ENCODE data around the gene L3MBTL4.
"Not testable (repeated sequence)": the region's sequence is repeated elsewhere in the genome, so short reads cannot be mapped to it uniquely, and the experiment has no call there.

Gene L3MBTL4

DNA sequence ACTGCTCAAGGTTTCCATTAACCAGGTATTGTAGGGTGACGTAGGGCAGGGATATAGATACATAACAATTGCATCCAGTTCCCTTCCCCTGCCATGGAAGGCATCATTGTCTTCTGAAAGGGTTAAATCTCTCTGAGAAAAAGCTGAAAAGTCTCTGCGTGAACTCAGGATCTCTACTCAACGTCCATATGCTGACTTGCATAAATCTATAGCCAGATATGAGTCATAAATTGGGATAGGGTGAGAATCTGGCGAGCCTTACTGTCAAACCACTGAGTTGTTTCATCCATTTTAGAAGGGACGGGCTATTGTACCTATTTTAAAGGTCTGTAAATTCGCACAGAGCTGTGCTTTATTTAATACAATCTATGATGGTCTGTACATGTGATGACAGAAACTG is 258.3 kb downstream of the L3MBTL4 start:
- DNase-seq (ENCODE audit: low spot score) = no peak
- TF ChIP-seq, protein P1, sequence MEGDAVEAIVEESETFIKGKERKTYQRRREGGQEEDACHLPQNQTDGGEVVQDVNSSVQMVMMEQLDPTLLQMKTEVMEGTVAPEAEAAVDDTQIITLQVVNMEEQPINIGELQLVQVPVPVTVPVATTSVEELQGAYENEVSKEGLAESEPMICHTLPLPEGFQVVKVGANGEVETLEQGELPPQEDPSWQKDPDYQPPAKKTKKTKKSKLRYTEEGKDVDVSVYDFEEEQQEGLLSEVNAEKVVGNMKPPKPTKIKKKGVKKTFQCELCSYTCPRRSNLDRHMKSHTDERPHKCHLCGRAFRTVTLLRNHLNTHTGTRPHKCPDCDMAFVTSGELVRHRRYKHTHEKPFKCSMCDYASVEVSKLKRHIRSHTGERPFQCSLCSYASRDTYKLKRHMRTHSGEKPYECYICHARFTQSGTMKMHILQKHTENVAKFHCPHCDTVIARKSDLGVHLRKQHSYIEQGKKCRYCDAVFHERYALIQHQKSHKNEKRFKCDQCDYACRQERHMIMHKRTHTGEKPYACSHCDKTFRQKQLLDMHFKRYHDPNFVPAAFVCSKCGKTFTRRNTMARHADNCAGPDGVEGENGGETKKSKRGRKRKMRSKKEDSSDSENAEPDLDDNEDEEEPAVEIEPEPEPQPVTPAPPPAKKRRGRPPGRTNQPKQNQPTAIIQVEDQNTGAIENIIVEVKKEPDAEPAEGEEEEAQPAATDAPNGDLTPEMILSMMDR (conservative IDR thresholded peaks at IDR 0.05; ENCODE audit: low read depth) = no peak
- CTCF ChIA-PET = no interaction called here

DNA sequence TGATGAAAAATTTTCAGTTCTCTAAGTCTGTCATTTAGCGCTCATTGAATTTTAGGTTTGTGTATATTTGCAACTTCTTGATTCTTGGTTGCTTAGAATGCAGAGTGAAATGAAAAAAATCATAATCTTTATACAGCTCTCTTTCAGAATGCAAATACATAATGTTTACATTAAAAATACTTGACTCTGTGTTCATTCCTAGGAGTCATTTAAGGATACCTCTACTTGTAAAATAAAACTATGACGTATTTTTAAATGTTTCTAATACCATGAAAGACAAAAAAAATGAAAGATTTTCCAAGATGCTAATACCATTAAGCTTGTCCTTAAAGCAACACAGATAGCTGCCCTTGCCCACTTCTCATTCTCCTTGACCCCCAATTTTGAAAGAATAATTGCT is 259.0 kb downstream of the L3MBTL4 start:
- ChIA-PET CTCF (no interaction called here), POLR2A (ENCODE audit: low non-redundant PET) (no interaction called here)
- no peak overlapping the region for H3K27ac ChIP-seq
- TF ChIP-seq, protein P1 (conservative IDR thresholded peaks at IDR 0.05; ENCODE audit: low read depth) = no peak
- no peak for DNase-seq (ENCODE audit: low spot score)

More for the DNA sequence above, 258.3 kb downstream of the L3MBTL4 start:
- H3K27ac ChIP-seq = no peak overlapping the region
- POLR2A ChIA-PET (ENCODE audit: low non-redundant PET) = no interaction called here

DNA sequence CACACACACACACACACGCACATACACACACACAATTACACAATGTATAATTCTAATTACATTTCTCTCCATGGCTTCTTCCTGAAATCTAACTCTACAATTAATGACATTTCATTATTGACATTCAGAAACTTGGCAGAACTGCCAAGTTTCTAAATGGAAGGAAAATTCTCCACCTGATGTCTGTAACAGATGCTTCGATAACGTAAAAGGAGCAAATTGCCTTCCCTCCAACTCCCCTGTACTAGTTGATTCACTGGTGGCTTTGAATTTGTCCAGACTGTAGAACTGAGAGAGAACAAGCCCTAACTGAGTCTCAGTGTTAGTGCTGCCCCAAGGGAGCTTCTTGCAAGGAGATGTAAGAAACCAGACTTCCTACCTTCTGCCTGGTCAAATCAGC is 264.3 kb downstream of the L3MBTL4 start:
- ChIA-PET POLR2A (ENCODE audit: low non-redundant PET) (no interaction called here), CTCF (no interaction called here)
- no peak overlapping the region for H3K27ac ChIP-seq
- TF ChIP-seq, protein P1 (conservative IDR thresholded peaks at IDR 0.05; ENCODE audit: low read depth) = no peak
- DNase-seq (ENCODE audit: low spot score) = no peak

DNA sequence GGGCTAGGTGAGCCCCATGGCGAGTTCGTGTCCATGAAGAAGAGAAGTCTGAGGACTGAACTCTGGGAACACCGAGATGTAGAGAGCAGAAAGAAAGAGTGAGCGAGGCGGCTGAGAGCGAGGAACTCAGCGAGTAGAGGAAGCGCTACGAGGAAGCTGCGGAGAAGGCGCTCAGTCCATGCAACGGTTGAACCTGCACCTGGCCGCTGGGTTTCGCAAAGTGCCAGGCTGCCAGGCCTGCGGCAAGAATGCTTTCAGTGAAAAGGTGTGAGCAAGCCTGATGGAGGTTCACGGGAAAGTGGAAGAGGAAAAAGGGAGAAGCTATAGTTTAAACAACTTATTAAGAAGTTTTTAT is 268.4 kb downstream of the L3MBTL4 start:
- H3K27ac ChIP-seq = no peak overlapping the region
- ChIA-PET POLR2A (ENCODE audit: low non-redundant PET) (no interaction called here), CTCF (interaction anchor here (0.6 kb wide), 1 partner anchor 84 kb away, joined by 6 read pairs; no protein-coding TSS in a partner anchor)
- TF ChIP-seq, protein P1 (conservative IDR thresholded peaks at IDR 0.05; ENCODE audit: low read depth) = no peak
- no peak for DNase-seq (ENCODE audit: low spot score)

DNA sequence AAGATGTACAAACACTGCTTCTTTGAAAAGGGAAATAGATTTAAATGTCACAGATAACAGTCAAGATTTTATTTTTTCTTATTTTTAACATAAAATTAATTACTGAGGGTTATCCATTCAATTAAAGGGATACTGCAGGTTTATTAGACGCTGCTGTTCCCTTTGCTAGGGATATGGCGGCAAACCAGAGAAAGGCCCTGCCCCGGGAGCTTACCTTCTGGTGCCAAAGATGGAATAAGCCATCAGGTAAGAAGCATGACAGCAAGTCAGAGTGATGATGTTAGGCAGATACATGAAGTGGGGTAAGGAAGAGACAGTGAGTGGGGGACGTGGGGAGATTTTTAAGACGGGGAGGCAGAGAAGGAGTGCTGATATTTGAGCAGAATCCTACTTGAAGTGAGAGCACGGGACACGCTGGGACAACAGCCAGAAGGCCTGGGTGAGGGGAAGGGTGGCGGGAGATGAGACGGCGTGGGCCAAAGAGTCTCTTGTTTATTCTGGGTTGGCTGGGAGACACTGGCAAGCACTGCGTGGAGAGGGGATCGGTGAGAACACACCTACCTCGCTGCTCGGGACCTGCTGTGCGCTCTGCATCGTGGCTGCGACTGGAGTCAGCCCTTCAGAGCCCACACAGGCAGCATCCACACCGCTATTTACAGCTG is 268.9 kb downstream of the L3MBTL4 start:
- TF ChIP-seq, protein P1 (conservative IDR thresholded peaks at IDR 0.05; ENCODE audit: low read depth) = no peak

DNA sequence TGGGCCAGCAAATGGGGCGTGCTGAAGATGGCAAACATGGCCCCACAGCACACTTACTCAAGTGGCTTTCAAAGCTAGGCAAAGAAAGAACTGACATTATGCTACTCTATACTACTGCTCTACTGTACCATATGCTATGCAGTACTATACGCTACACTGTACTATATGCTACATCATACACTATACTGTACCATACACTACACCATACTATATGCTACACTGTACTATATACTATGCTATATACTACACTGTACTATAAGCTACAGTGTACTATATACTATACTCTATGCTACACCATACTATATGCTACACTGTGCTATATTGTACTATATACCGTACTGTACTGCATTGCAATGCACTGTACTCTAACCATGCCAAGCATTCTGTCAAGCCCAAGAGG is 275.7 kb downstream of the L3MBTL4 start:
- no peak overlapping the region for H3K27ac ChIP-seq
- ChIA-PET CTCF (interaction anchor here (0.7 kb wide), 1 partner anchor 172 kb away, joined by 3 read pairs; no protein-coding TSS in a partner anchor), POLR2A (ENCODE audit: low non-redundant PET) (no interaction called here)
- TF ChIP-seq, protein P1 (conservative IDR thresholded peaks at IDR 0.05; ENCODE audit: low read depth) = no peak
- DNase-seq (ENCODE audit: low spot score) = no peak

More for the DNA sequence above, 268.9 kb downstream of the L3MBTL4 start:
- POLR2A ChIA-PET (ENCODE audit: low non-redundant PET) = no interaction called here
- DNase-seq (ENCODE audit: low spot score) = no peak
- CTCF ChIA-PET = no interaction called here
- no peak overlapping the region for H3K27ac ChIP-seq

DNA sequence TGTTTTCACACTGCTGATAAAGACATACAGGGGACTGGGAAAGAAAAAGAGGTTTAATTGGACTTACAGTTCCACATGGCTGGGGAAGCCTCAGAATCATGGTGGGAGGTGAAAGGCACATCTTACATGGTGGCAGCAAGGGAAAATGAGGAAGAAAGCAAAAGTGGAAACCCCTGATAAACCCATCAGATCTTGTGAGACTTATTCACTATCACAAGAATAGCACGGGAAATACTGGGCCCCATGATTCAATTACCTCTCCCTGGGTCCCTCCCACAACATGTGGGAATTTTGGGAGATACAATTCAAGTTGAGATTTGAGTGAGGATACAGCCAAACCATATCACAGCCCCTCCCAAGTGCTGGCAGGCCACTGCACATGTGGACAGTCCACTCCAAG is 278.8 kb downstream of the L3MBTL4 start:
- H3K27ac ChIP-seq; CTCF ChIA-PET; DNase-seq (ENCODE audit: low spot score); POLR2A ChIA-PET (ENCODE audit: low non-redundant PET): not testable (repeated sequence)

DNA sequence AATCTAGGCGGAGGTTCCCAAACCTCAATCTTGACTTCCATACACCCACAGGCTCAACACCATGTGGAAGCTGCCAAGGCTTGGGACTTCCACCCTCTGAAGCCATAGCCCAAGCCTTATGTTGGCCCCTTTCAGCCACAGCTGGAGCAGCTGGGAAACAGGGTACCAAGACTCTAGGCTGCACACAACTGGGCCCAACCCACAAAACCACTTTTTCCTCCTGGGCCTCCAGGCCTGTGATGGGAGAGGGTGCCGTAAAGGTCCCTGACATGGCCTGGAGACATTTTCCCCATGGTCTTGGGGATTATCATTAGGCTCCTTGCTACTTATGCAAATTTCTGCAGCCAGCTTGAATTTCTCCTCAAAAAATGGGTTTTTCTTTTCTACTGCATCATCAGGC is 279.7 kb downstream of the L3MBTL4 start:
- H3K27ac ChIP-seq; DNase-seq (ENCODE audit: low spot score); POLR2A ChIA-PET (ENCODE audit: low non-redundant PET); CTCF ChIA-PET: not testable (repeated sequence)

Data from RWPE1 (cell line).